SK-N-SH (cell line): ENCODE measurements around the gene TESMIN.

ENCODE experiments used
- EP300 ChIP-seq, 2 experiments: IDR thresholded peaks; 2 replicates each; pipeline versions ENCODE4 v1.4.0 to v1.6.1; 2012; ENCODE audit warnings: borderline replicate concordance in 1 of 2, low read depth in 1 of 2, low read length in 1 of 2
- FOSL2 ChIP-seq: IDR thresholded peaks from 2 replicates; pipeline ENCODE4 v1.4.0; 2012; ENCODE audit warnings: low read depth, mild to moderate bottlenecking, moderate library complexity, borderline replicate concordance
- JUND ChIP-seq: IDR thresholded peaks from 2 replicates; pipeline ENCODE4 v1.4.0; 2012
- MEF2A ChIP-seq: IDR thresholded peaks from 2 replicates; pipeline ENCODE4 v1.4.0; 2012; ENCODE audit warnings: low read depth, borderline replicate concordance
- MXI1 ChIP-seq: IDR thresholded peaks from 2 replicates; pipeline ENCODE4 v1.6.1; 2012; ENCODE audit warnings: mild to moderate bottlenecking, low read depth, low read length, improper control_type of control experiment
- POLR2AphosphoS5 ChIP-seq: IDR thresholded peaks from 2 replicates; pipeline ENCODE4 v1.6.1; 2012; ENCODE audit warnings: low read depth, low read length
- RAD21 ChIP-seq: IDR thresholded peaks from 2 replicates; pipeline ENCODE4 v1.6.1; 2012; ENCODE audit warnings: mild to moderate bottlenecking, low read length
- RFX5 ChIP-seq: IDR thresholded peaks from 2 replicates; pipeline ENCODE4 v1.6.1; 2012; ENCODE audit warnings: mild to moderate bottlenecking, improper control_type of control experiment, low read length
- SIN3A ChIP-seq: IDR thresholded peaks from 2 replicates; pipeline ENCODE4 v1.6.1; 2012; ENCODE audit warnings: low read depth, mild to moderate bottlenecking, low read length, moderate library complexity, borderline replicate concordance
- TEAD4 ChIP-seq: IDR thresholded peaks from 2 replicates; pipeline ENCODE4 v1.4.0; 2012; ENCODE audit warnings: mild to moderate bottlenecking, borderline replicate concordance; ENCODE audit not compliant: insufficient read depth
- TF ChIP-seq, protein P1 (sequence below): fragments of 200-600 bp; sonication (generic); IDR thresholded peaks from 2 replicates; pipeline ENCODE4 v1.6.1; 2017; ENCODE audit warnings: antibody characterized with exemption, mild to moderate bottlenecking, moderate library complexity
- TF ChIP-seq, protein P2 (sequence below): fragments of 150-350 bp; IDR thresholded peaks from 2 replicates; pipeline ENCODE4 v1.6.1; 2016; ENCODE audit warnings: mild to moderate bottlenecking, low read depth, low read length
- TF ChIP-seq, protein P3 (sequence below): IDR thresholded peaks from 2 replicates; pipeline ENCODE4; 2012
- TF ChIP-seq, protein P4 (sequence below): IDR thresholded peaks from 2 replicates; pipeline ENCODE4 v1.4.0; 2012; ENCODE audit warnings: low read depth

DNA sequence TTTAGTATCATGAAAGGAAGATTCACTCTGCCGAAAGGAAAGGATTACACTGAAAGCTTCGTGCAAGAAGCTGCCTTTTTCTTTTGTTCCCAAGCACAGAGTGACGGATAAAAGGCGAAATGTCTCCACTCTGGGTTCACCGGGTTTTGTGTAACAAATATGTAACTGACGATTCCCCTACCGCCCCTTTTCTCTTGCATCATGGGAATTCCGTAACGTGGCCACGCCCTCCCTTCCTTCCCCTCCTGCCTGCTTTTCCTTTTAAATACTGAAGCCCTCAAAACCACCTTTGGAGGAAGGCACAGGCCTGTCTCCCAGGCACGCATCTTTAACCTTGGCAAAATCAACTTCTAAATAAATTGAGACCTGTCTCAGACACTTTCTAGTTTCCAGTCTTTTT lies 16.4 kb upstream of the TESMIN start:
- TF ChIP-seq SIN3A (no peak), RFX5 (no peak), MXI1 (no peak), RAD21 (no peak), TEAD4 (no peak), JUND (no peak), MEF2A (no peak), FOSL2 (no peak), POLR2AphosphoS5 (no peak), EP300 (IDR thresholded peaks at IDR 0.05; ENCODE audit: borderline replicate concordance in 1 of 2, low read depth in 1 of 2, low read length in 1 of 2) (no peak)
- TF ChIP-seq, protein P1, sequence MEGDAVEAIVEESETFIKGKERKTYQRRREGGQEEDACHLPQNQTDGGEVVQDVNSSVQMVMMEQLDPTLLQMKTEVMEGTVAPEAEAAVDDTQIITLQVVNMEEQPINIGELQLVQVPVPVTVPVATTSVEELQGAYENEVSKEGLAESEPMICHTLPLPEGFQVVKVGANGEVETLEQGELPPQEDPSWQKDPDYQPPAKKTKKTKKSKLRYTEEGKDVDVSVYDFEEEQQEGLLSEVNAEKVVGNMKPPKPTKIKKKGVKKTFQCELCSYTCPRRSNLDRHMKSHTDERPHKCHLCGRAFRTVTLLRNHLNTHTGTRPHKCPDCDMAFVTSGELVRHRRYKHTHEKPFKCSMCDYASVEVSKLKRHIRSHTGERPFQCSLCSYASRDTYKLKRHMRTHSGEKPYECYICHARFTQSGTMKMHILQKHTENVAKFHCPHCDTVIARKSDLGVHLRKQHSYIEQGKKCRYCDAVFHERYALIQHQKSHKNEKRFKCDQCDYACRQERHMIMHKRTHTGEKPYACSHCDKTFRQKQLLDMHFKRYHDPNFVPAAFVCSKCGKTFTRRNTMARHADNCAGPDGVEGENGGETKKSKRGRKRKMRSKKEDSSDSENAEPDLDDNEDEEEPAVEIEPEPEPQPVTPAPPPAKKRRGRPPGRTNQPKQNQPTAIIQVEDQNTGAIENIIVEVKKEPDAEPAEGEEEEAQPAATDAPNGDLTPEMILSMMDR: no peak
- TF ChIP-seq, protein P2, sequence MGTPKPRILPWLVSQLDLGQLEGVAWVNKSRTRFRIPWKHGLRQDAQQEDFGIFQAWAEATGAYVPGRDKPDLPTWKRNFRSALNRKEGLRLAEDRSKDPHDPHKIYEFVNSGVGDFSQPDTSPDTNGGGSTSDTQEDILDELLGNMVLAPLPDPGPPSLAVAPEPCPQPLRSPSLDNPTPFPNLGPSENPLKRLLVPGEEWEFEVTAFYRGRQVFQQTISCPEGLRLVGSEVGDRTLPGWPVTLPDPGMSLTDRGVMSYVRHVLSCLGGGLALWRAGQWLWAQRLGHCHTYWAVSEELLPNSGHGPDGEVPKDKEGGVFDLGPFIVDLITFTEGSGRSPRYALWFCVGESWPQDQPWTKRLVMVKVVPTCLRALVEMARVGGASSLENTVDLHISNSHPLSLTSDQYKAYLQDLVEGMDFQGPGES: no peak
- TF ChIP-seq, protein P3, sequence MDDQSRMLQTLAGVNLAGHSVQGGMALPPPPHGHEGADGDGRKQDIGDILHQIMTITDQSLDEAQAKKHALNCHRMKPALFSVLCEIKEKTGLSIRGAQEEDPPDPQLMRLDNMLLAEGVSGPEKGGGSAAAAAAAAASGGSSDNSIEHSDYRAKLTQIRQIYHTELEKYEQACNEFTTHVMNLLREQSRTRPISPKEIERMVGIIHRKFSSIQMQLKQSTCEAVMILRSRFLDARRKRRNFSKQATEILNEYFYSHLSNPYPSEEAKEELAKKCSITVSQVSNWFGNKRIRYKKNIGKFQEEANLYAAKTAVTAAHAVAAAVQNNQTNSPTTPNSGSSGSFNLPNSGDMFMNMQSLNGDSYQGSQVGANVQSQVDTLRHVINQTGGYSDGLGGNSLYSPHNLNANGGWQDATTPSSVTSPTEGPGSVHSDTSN: no peak
- TF ChIP-seq, protein P4, sequence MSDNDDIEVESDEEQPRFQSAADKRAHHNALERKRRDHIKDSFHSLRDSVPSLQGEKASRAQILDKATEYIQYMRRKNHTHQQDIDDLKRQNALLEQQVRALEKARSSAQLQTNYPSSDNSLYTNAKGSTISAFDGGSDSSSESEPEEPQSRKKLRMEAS: no peak
